Spleen (tissue), 11 donors: ENCODE measurements around the gene CHST13. TPM values are rescaled to one million over a fixed set of nuclear protein-coding genes. Genes with fewer than 3 reads are reported as not detected.

ENCODE experiments used
- DNase-seq: peaks from one replicate; pipeline ENCODE4 v3.0.0-alpha.2; 2020
- H3K27ac ChIP-seq, 8 donors: fragments of 200-600 bp; sonication (generic) in 7 of 8; 1 replicate in 4 of 8; 2 replicates in 4 of 8; pipeline versions ENCODE4 v1.5.0 to v1.8.0; 2016 to 2021; ENCODE audit warnings: inconsistent platforms in 4 of 8, mild to moderate bottlenecking in 4 of 8, moderate library complexity in 1 of 8
- H3K27me3 ChIP-seq, 7 donors: fragments of 200-600 bp; sonication (generic) in 6 of 7; replicated peaks in 1 of 7; 1 replicate in 4 of 7; 2 replicates in 3 of 7; pipeline versions ENCODE4 v1.5.0 to v1.8.0; 2016 to 2021; ENCODE audit warnings: inconsistent platforms in 3 of 7, mild to moderate bottlenecking in 1 of 7
- H3K36me3 ChIP-seq, 6 donors: fragments of 200-600 bp; sonication (generic) in 5 of 6; 1 replicate in 4 of 6; 2 replicates in 2 of 6; pipeline versions ENCODE4 v1.5.0 to v1.8.0; 2016 to 2021; ENCODE audit warnings: inconsistent platforms in 2 of 6
- H3K4me1 ChIP-seq, 6 donors: fragments of 200-600 bp; sonication (generic) in 5 of 6; 1 replicate in 3 of 6; 2 replicates in 3 of 6; pipeline versions ENCODE4 v1.5.0 to v1.8.0; 2016 to 2021; ENCODE audit warnings: inconsistent platforms in 3 of 6
- H3K4me3 ChIP-seq, 8 donors: fragments of 200-600 bp; sonication (generic) in 7 of 8; 1 replicate in 4 of 8; 2 replicates in 4 of 8; pipeline versions ENCODE4 v1.5.0 to v1.8.0; 2016 to 2021; ENCODE audit warnings: inconsistent platforms in 4 of 8, mild to moderate bottlenecking in 4 of 8, moderate library complexity in 2 of 8
- H3K9me3 ChIP-seq, 8 donors: fragments of 200-600 bp; sonication (generic) in 7 of 8; 1 replicate in 4 of 8; 2 replicates in 4 of 8; pipeline versions ENCODE4 v1.5.0 to v1.8.0; 2016 to 2021; ENCODE audit warnings: inconsistent platforms in 4 of 8
- POLR2A ChIP-seq, 3 donors: fragments of 450-650 bp; IDR thresholded peaks; one replicate each; pipeline ENCODE4 v1.5.1; 2017; ENCODE audit warnings: antibody characterized with exemption in 3 of 3, mild to moderate bottlenecking in 1 of 3
- POLR2AphosphoS5 ChIP-seq, 3 donors: sonication (generic); formaldehyde crosslinking; IDR thresholded peaks; one replicate each; pipeline ENCODE4 v1.5.1; 2017; ENCODE audit warnings: antibody characterized with exemption in 3 of 3
- WGBS, 5 donors: extraction: QIAGEN DNeasy Blood & Tissue Kit in 3 of 5; methylation state at CpG; one replicate each; pipeline versions ENCODE4 v1.1.5 to v1.1.7; 2013 to 2018; 5-methylcytosine and 5-hydroxymethylcytosine counted together
- intact Hi-C: fragments of 100-400 bp; cut with DNase I; formaldehyde crosslinking; loops from one replicate; pipeline ENCODE4 v1.15.0; 2023; ENCODE audit warnings: low total_unique reads
- polyA plus RNA-seq, 3 donors: library from polyadenylated mRNA; stranded (reverse); fragments of 200-250 nt; gene quantifications; one replicate each; pipeline ENCODE4 v1.2.1, GENCODE V29; 2013
- total RNA-seq, 7 donors: library from RNA; depleted of rRNA in 3 of 7; stranded (reverse); fragments of >200 nt in 3 of 7; fragmentation: NEBNext Ultra II Directional in 4 of 7; extraction: Animal tissue kit (Norgen Biotek cat#: 25700) in 4 of 7; gene quantifications; one replicate each; pipeline versions ENCODE4 v1.1.0 to v1.2.1, GENCODE V29; 2016 to 2021
- TF ChIP-seq, protein P1 (sequence below), 11 experiments: fragments of 200-600 bp in 7 of 11; fragments of 450-650 bp in 4 of 11; sonication (generic) in 4 of 11; IDR thresholded peaks in 8 of 11; conservative IDR thresholded peaks in 3 of 11; 1 replicate in 7 of 11; 2 replicates in 4 of 11; pipeline versions ENCODE4 v1.4.0 to v1.8.0; 2016 to 2021; ENCODE audit warnings: antibody characterized with exemption in 11 of 11, inconsistent platforms in 4 of 11, mild to moderate bottlenecking in 1 of 11
- donor health status: healthy with polysubstance abuse.
- donor health status: DM: no; HTN: no; CAD: no; lungs with moderate emphysema.
- donor health status: DM: no; HTN: no; CAD: no.
- donor health status: Bipolar disorder and iron deficiency.
- donor health status: healthy.
- donor health status: DM: no; HTN: no; CAD: no.
- donor health status: DM: yes; HTN: yes; CAD: no.

CHST13 gene
- total and polyA plus RNA-seq, 10 donors, result 0.26 to 11.2 (median 2.9) TPM

DNA sequence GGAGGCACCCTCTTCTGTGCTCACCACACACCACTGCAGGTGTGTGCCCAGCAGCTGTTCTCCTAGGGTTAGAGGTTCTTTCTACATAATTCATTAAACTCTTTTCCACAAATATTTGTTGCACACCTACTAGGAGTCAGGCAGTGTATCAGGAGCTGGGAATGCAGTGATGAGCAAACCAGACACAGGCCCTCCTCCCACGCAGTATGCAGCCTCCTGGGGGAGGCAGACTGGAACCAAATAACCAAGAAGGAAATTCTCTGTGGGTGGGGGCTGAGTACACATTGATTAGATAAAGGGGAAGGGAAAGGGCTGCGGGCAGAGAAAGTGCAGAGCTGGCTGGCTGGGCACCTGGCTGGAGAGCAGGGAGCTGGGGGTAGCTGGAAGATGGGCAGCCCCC lies 53.3 kb downstream of the CHST13 start:
- Histone ChIP-seq H3K4me1 (no peaks in the 10 kb centered on the region), H3K27me3 (no peaks in the 10 kb centered on the region), H3K9me3 (no peaks in the 10 kb centered on the region), H3K27ac (no peak overlapping the region), H3K4me3 (no peak overlapping the region), H3K36me3 (no peaks in the 10 kb centered on the region)
- intact Hi-C loops, result no loop called here
- WGBS, 5 donors, result 63 to 90% (median 79%) methylated on average over 2 of the region's 2 CpGs
- no peak for TF ChIP-seq POLR2A (IDR thresholded peaks at IDR 0.05)
- TF ChIP-seq, protein P1, sequence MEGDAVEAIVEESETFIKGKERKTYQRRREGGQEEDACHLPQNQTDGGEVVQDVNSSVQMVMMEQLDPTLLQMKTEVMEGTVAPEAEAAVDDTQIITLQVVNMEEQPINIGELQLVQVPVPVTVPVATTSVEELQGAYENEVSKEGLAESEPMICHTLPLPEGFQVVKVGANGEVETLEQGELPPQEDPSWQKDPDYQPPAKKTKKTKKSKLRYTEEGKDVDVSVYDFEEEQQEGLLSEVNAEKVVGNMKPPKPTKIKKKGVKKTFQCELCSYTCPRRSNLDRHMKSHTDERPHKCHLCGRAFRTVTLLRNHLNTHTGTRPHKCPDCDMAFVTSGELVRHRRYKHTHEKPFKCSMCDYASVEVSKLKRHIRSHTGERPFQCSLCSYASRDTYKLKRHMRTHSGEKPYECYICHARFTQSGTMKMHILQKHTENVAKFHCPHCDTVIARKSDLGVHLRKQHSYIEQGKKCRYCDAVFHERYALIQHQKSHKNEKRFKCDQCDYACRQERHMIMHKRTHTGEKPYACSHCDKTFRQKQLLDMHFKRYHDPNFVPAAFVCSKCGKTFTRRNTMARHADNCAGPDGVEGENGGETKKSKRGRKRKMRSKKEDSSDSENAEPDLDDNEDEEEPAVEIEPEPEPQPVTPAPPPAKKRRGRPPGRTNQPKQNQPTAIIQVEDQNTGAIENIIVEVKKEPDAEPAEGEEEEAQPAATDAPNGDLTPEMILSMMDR (IDR thresholded peaks at IDR 0.05 in 8 of 11, conservative IDR thresholded peaks at IDR 0.05 in 3 of 11), result no peak
- no peak for TF ChIP-seq POLR2AphosphoS5 (IDR thresholded peaks at IDR 0.05)
- DNase-seq, result no peak

DNA sequence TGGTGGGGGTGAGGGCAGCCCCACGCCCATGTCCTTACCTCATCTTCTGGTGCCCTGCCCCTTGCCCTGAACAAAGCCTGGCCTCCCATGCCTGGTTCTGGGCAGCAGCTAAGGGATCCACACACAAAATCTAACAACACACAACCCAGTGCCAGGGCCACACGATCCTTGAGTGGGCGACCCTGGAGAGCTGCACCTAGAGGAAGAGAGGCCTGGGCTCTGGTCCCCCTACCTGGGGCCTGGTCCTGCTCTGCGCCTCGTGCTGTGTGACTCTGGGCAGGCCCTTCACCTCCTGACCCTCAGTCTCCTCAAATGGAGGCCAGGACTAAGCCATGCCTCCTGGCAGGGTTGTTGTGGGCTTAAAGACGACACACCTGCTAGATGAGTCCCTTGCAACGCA lies 54.7 kb downstream of the CHST13 start:
- no peak for DNase-seq

DNA sequence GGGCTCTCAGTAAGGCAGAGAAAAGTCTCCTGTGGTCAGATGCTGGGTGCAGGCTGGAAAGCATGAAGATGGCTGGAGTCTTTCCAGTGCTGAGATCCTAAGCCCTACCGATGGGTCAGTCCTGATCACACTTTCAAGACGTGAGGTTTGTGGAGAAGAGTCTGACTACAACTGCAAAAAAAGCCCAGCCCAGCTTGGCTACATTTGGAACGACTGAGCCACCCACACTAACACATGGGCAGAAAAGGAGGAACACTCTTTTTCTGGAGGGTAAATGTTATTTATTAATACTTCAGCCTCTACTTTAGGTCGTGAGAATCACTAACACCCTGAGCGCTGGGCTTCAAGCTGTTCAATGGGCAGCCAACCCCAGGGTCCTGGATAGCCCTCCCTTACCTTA lies 56.8 kb downstream of the CHST13 start:
- DNase-seq, result no peak
- Histone ChIP-seq H3K27me3 (no peaks in the 10 kb centered on the region), H3K27ac (no peak overlapping the region), H3K36me3 (no peaks in the 10 kb centered on the region), H3K4me1 (no peaks in the 10 kb centered on the region), H3K4me3 (no peak overlapping the region), H3K9me3 (no peaks in the 10 kb centered on the region)
- intact Hi-C loops, result no loop called here
- TF ChIP-seq POLR2A (IDR thresholded peaks at IDR 0.05) (no peak), POLR2AphosphoS5 (IDR thresholded peaks at IDR 0.05) (no peak)
- TF ChIP-seq, protein P1 (IDR thresholded peaks at IDR 0.05 in 8 of 11, conservative IDR thresholded peaks at IDR 0.05 in 3 of 11), result no peak
- WGBS, 5 donors, result 81 to 89% (median 83%) methylated on average over 5 of the region's 5 CpGs

More for the DNA sequence above, 54.7 kb downstream of the CHST13 start:
- Histone ChIP-seq H3K4me1 (no peaks in the 10 kb centered on the region), H3K27ac (no peak overlapping the region), H3K9me3 (no peaks in the 10 kb centered on the region), H3K4me3 (no peak overlapping the region), H3K27me3 (no peaks in the 10 kb centered on the region), H3K36me3 (no peaks in the 10 kb centered on the region)
- intact Hi-C loops, result no loop called here
- WGBS, 5 donors, result 89 to 96% (median 90%) methylated on average over 7 of the region's 7 CpGs
- TF ChIP-seq POLR2AphosphoS5 (IDR thresholded peaks at IDR 0.05) (no peak), POLR2A (IDR thresholded peaks at IDR 0.05) (no peak)
- TF ChIP-seq, protein P1 (IDR thresholded peaks at IDR 0.05 in 8 of 11, conservative IDR thresholded peaks at IDR 0.05 in 3 of 11), result no peak

DNA sequence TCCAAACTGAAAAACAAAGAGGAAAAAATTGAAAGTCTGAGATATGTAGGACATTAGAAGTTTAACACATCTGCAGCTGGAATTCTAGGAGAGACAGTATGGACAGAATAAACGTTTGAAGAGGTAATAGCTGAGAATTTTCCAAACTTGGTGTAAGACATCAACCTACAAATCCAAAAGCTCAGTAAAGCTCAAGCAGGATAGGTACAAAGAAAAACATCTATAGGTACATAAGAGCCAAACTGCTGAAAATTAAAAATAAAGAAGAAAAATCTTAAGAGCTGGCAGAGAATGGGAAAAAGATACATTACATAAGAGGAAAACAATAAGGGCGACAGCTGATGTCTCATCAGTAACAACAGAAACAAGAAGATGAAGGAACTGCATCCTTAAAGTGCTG lies 57.6 kb downstream of the CHST13 start:
- intact Hi-C loops, result no loop called here
- no peak for DNase-seq
- Histone ChIP-seq H3K36me3 (no peaks in the 10 kb centered on the region), H3K27me3 (no peaks in the 10 kb centered on the region), H3K9me3 (peaks cover 0 to 4% (median under 1%) of the 10 kb centered on the region in 8 donors), H3K4me1 (no peaks in the 10 kb centered on the region), H3K27ac (no peak overlapping the region), H3K4me3 (no peak overlapping the region)
- no peak for TF ChIP-seq POLR2AphosphoS5 (IDR thresholded peaks at IDR 0.05)
- TF ChIP-seq POLR2A (IDR thresholded peaks at IDR 0.05), result no peak
- TF ChIP-seq, protein P1 (IDR thresholded peaks at IDR 0.05 in 8 of 11, conservative IDR thresholded peaks at IDR 0.05 in 3 of 11), result no peak
- WGBS, 5 donors, result 75 to 91% (median 82%) methylated on average over 2 of the region's 2 CpGs
